Spleen (tissue), 11 donors: ENCODE results near the gene PICALM. TPM values are rescaled to one million over a fixed set of nuclear protein-coding genes. Genes with fewer than 3 reads are reported as not detected.

ENCODE experiments used
- DNase-seq: peaks from one replicate; pipeline ENCODE4 v3.0.0-alpha.2; 2020
- H3K27ac ChIP-seq, 8 donors: fragments of 200-600 bp; sonication (generic) in 7 of 8; 1 replicate in 4 of 8; 2 replicates in 4 of 8; pipeline versions ENCODE4 v1.5.0 to v1.8.0; 2016 to 2021; ENCODE audit warnings: inconsistent platforms in 4 of 8, mild to moderate bottlenecking in 4 of 8, moderate library complexity in 1 of 8
- H3K27me3 ChIP-seq, 7 donors: fragments of 200-600 bp; sonication (generic) in 6 of 7; replicated peaks in 1 of 7; 1 replicate in 4 of 7; 2 replicates in 3 of 7; pipeline versions ENCODE4 v1.5.0 to v1.8.0; 2016 to 2021; ENCODE audit warnings: inconsistent platforms in 3 of 7, mild to moderate bottlenecking in 1 of 7
- H3K36me3 ChIP-seq, 6 donors: fragments of 200-600 bp; sonication (generic) in 5 of 6; 1 replicate in 4 of 6; 2 replicates in 2 of 6; pipeline versions ENCODE4 v1.5.0 to v1.8.0; 2016 to 2021; ENCODE audit warnings: inconsistent platforms in 2 of 6
- H3K4me1 ChIP-seq, 6 donors: fragments of 200-600 bp; sonication (generic) in 5 of 6; 1 replicate in 3 of 6; 2 replicates in 3 of 6; pipeline versions ENCODE4 v1.5.0 to v1.8.0; 2016 to 2021; ENCODE audit warnings: inconsistent platforms in 3 of 6
- H3K4me3 ChIP-seq, 8 donors: fragments of 200-600 bp; sonication (generic) in 7 of 8; 1 replicate in 4 of 8; 2 replicates in 4 of 8; pipeline versions ENCODE4 v1.5.0 to v1.8.0; 2016 to 2021; ENCODE audit warnings: inconsistent platforms in 4 of 8, mild to moderate bottlenecking in 4 of 8, moderate library complexity in 2 of 8
- H3K9me3 ChIP-seq, 8 donors: fragments of 200-600 bp; sonication (generic) in 7 of 8; 1 replicate in 4 of 8; 2 replicates in 4 of 8; pipeline versions ENCODE4 v1.5.0 to v1.8.0; 2016 to 2021; ENCODE audit warnings: inconsistent platforms in 4 of 8
- CTCF ChIP-seq, 11 experiments: fragments of 200-600 bp in 7 of 11; fragments of 450-650 bp in 4 of 11; sonication (generic) in 4 of 11; IDR thresholded peaks in 8 of 11; conservative IDR thresholded peaks in 3 of 11; 1 replicate in 7 of 11; 2 replicates in 4 of 11; pipeline versions ENCODE4 v1.4.0 to v1.8.0; 2016 to 2021; ENCODE audit warnings: antibody characterized with exemption in 11 of 11, inconsistent platforms in 4 of 11, mild to moderate bottlenecking in 1 of 11
- POLR2A ChIP-seq, 3 donors: fragments of 450-650 bp; IDR thresholded peaks; one replicate each; pipeline ENCODE4 v1.5.1; 2017; ENCODE audit warnings: antibody characterized with exemption in 3 of 3, mild to moderate bottlenecking in 1 of 3
- POLR2AphosphoS5 ChIP-seq, 3 donors: sonication (generic); formaldehyde crosslinking; IDR thresholded peaks; one replicate each; pipeline ENCODE4 v1.5.1; 2017; ENCODE audit warnings: antibody characterized with exemption in 3 of 3
- WGBS, 5 donors: extraction: QIAGEN DNeasy Blood & Tissue Kit in 3 of 5; methylation state at CpG; one replicate each; pipeline versions ENCODE4 v1.1.5 to v1.1.7; 2013 to 2018; 5-methylcytosine and 5-hydroxymethylcytosine counted together
- intact Hi-C: fragments of 100-400 bp; cut with DNase I; formaldehyde crosslinking; loops from one replicate; pipeline ENCODE4 v1.15.0; 2023; ENCODE audit warnings: low total_unique reads
- polyA plus RNA-seq, 3 donors: library from polyadenylated mRNA; stranded (reverse); fragments of 200-250 nt; gene quantifications; one replicate each; pipeline ENCODE4 v1.2.1, GENCODE V29; 2013
- total RNA-seq, 7 donors: library from RNA; depleted of rRNA in 3 of 7; stranded (reverse); fragments of >200 nt in 3 of 7; fragmentation: NEBNext Ultra II Directional in 4 of 7; extraction: Animal tissue kit (Norgen Biotek cat#: 25700) in 4 of 7; gene quantifications; one replicate each; pipeline versions ENCODE4 v1.1.0 to v1.2.1, GENCODE V29; 2016 to 2021
- donor health status: healthy with polysubstance abuse.
- donor health status: DM: no; HTN: no; CAD: no; lungs with moderate emphysema.
- donor health status: DM: no; HTN: no; CAD: no.
- donor health status: Bipolar disorder and iron deficiency.
- donor health status: healthy.
- donor health status: DM: no; HTN: no; CAD: no.
- donor health status: DM: yes; HTN: yes; CAD: no.

Gene PICALM
- total and polyA plus RNA-seq, 10 donors: 42.9 to 500 (median 288) TPM

DNA sequence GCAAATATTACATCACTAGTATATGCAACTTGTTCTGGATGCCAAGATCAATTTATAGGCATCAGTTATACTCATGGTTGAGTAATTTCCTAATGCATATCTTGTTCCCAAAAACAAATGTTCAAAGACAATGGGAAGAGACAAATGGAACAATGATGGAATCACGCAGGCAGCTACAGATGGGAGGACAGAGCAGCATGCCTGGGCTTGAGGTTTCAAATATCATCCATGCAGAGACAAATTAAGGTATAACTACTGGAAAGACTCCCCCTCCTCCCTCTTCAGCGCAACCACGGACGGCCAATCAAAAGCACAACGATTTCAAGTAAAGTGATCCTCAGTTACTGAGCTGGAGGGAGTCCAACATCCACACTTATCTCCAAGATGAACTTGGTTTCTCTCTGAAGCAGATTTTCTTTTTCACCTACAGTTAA, 106.9 kb downstream of the PICALM start:
- TF ChIP-seq POLR2AphosphoS5 (IDR thresholded peaks at IDR 0.05) (peak in 1 of 3 donors; percentile 28), POLR2A (IDR thresholded peaks at IDR 0.05) (no peak), CTCF (IDR thresholded peaks at IDR 0.05 in 8 of 11, conservative IDR thresholded peaks at IDR 0.05 in 3 of 11) (no peak)
- DNase-seq: no peak
- no peaks in the 10 kb centered on the region for H3K27me3 ChIP-seq
- intact Hi-C loops: no loop called here
- WGBS, 5 donors: 66 to 82% (median 80%) methylated on average over 5 of the region's 5 CpGs
- peak overlapping the region in 3 of 8 donors; percentile 0 to 29 (median 1) for H3K27ac ChIP-seq
- no peak overlapping the region for H3K4me3 ChIP-seq
- H3K9me3 ChIP-seq: no peaks in the 10 kb centered on the region
- peaks cover 0 to 100% (median 66%) of the 10 kb centered on the region in 6 donors for H3K36me3 ChIP-seq
- peaks cover 0 to 29% (median 12%) of the 10 kb centered on the region in 6 donors for H3K4me1 ChIP-seq

GRCh38 chr11:85961130-85961529, 107.8 kb downstream of the PICALM start:
- Histone ChIP-seq H3K27ac (peak overlapping the region in 4 of 8 donors; percentile 1 to 49 (median 31)), H3K27me3 (no peaks in the 10 kb centered on the region), H3K36me3 (peaks cover 0 to 100% (median 65%) of the 10 kb centered on the region in 6 donors), H3K9me3 (no peaks in the 10 kb centered on the region), H3K4me1 (peaks cover 0 to 37% (median 15%) of the 10 kb centered on the region in 6 donors), H3K4me3 (no peak overlapping the region)
- no peak for DNase-seq
- TF ChIP-seq POLR2A (IDR thresholded peaks at IDR 0.05) (no peak), POLR2AphosphoS5 (IDR thresholded peaks at IDR 0.05) (peak in 1 of 3 donors; percentile 60), CTCF (IDR thresholded peaks at IDR 0.05 in 8 of 11, conservative IDR thresholded peaks at IDR 0.05 in 3 of 11) (no peak)
- intact Hi-C loops: no loop called here
- 55 to 61% (median 56%) methylated on average over 6 of the region's 6 CpGs for WGBS, 5 donors

DNA sequence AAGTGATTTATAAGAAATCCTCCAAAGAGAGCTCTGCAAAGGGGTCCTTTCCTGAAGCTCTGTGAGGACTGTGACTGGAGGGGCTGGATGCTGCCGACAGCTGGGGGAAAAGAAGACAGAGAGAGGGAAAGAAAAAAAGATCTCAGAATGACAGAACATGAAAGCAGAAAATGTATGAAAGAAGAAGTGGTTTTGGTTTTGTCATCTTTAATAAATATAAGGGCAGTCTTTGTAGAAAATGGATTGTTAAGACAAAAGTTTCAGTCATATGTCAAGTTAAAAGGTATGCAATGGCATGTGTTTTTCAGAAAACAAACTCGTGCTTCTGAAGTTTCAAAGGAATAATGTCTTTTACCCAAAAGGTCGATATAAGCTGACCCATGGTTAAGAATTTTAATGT, 108.2 kb downstream of the PICALM start:
- 53 to 68% (median 64%) methylated on average over 3 of the region's 3 CpGs for WGBS, 5 donors

More for the DNA sequence above, 108.2 kb downstream of the PICALM start:
- TF ChIP-seq CTCF (IDR thresholded peaks at IDR 0.05 in 8 of 11, conservative IDR thresholded peaks at IDR 0.05 in 3 of 11): no peak
- TF ChIP-seq POLR2A (IDR thresholded peaks at IDR 0.05): no peak
- TF ChIP-seq POLR2AphosphoS5 (IDR thresholded peaks at IDR 0.05): no peak
- no peak for DNase-seq
- Histone ChIP-seq H3K9me3 (no peaks in the 10 kb centered on the region), H3K27me3 (no peaks in the 10 kb centered on the region), H3K36me3 (peaks cover 0 to 100% (median 65%) of the 10 kb centered on the region in 6 donors), H3K27ac (peak overlapping the region in 5 of 8 donors; percentile 1 to 49 (median 16)), H3K4me1 (peaks cover 0 to 42% (median 19%) of the 10 kb centered on the region in 6 donors), H3K4me3 (no peak overlapping the region)
- intact Hi-C loops: no loop called here
